CD4-positive, alpha-beta T cell treated with Interleukin-6 at 100 ng/mL for 8 hours (primary cell): ENCODE data around the gene CDH6.

Source experiments
- DNase-seq: peaks from one replicate; pipeline ENCODE4 v3.0.0-alpha.2; 2020; ENCODE audit warnings: mixed read lengths, low spot score

CDH6 gene

GRCh38 chr5:31193591-31194467 is at the start of gene CDH6:
CDH6 (plus strand) TSS chr5:31193686; CDS start chr5:31267474, 73,788 bp downstream.
- no peak for DNase-seq

- no peak for DNase-seq
These were observed 49.1 kb upstream of the CDH6 start for GRCh38 chr5:31144364-31144763.

- DNase-seq: no peak
These were observed 44.5 kb upstream of the CDH6 start for GRCh38 chr5:31148959-31149475.

GRCh38 chr5:31153521-31153920 is 40.0 kb upstream of the CDH6 start:
- DNase-seq: no peak

DNA sequence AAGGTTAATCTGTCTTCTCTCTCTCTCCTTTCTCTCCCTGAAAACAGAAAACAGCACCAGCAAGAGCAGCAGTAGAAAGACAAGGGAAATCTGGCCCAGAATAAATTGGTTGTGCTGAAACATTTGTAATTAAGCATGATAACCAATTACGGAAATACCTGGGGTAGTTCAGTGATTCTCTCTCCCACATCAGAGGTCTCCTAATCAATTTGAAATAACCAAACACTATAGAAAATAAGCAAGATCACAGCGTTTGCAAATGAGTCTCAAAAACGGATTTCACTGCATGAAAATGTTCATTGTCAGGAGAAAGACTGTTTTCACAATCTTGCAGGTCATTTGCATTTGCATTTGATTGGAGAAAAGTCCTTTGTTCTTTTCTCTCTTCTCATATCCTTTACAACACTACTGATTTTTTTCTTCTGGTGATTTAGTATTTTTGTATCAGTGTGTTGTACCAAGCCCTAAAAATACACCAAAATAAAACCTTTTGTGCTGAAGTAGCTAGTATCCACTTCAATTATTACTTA is 36.8 kb upstream of the CDH6 start:
- DNase-seq: no peak

GRCh38 chr5:31157720-31158119 is 35.8 kb upstream of the CDH6 start:
- DNase-seq: no peak

GRCh38 chr5:31158686-31159085 is 34.8 kb upstream of the CDH6 start:
- DNase-seq: no peak

DNA sequence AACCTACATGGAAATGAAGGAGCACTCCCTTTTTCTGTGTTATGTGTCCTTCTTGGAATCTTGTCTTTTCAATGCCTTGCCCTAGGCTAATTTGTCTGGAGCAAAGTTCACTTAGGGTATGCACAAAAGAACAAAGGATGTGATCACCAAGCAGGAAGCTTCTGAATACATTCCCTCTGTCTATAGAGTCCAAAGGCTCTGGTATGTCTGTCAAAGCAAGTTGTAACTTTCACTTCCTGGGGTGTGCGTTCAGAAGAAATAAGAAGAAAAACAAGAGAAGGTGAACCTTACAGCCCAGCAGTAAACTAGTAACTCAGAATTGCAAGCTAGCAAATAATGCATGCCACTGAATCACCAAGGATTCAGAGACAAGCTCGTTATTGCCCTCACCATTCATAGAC is 31.7 kb upstream of the CDH6 start:
- no peak for DNase-seq

DNA sequence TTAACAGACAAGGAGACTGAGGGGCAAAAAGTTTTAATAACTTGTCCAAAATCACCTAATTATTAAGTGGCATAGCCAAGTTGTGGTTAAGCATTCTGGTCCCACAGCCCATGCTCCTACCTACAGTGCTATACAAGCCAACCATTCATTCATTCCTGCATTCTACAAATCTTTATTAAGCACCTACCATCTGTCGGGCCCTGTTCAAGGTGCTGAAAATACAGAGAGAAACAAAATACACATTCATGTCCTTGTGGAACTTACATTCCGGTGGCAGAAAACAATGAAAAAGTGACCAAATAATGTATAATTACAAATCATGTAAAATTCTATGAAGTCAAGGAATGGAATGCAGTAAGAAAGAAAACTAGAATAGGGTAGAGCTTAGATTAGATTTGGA is 27.8 kb upstream of the CDH6 start:
- DNase-seq: no peak

DNA sequence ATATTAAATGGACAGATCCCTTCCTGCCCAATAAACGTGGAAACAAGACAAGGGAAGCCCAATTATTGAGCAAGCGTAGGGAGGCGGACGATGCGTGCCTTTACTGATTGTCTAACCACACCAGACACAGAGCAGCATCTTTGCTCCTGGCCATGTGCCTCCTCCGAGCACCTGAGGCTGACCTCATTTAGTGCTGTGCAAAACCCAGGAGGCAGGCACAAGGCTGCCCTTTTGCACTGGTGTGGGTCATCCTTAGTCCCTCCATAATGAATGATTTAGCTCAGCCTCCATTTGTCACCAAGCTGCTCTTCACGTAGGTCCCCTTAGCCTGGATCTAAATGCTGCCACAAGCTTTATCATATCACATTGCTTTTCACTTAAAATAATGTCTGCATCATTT is 24.1 kb upstream of the CDH6 start:
- DNase-seq: no peak

DNA sequence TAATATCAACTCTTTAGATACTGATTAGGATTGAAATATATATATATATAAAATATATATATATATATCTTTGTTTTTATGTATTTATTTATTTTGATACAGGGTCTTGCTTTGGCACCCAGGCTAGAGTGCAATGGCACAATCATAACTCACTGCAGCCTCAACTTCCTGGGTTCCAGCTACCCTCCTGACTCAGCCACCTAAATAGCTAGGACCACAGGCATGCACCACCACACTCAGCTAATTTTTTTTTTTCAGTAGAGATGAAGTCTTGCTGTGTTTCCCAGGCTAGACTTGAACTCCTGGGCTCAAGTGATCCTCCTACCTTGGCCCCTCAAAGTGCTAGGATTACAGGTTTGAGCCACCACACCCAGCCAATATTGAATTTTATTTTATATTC is 20.6 kb upstream of the CDH6 start:
- no peak for DNase-seq

- DNase-seq: no peak
These were observed 19.9 kb upstream of the CDH6 start for GRCh38 chr5:31173614-31174013.

DNA sequence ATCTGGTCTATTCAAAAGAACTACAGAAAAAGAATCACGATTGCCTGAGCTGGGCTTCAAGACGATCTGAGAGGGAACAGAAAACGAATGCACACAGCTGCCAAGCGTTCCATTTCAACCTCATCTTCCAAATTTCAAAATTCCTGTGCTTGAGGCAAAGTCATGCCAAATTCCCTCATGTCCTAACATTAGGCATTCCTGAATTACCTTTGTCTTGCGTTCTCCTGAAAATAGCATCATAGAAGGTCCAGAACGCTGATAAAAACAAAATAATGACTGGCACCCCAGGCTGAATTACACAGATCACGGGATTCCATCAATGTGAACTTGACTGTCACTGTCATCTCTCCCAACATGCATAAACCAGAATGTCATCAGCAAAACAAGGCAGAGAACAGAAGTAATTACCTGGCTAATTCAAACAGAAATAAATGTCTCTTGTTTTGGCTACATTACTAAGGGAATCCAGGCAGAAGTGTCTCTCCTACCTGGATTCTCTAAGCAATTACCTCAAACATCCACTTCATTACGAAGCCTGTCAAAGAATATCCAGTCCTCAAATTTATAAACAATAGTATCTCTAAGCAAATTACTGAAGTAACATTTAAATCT is 12.0 kb upstream of the CDH6 start:
- no peak for DNase-seq

DNA sequence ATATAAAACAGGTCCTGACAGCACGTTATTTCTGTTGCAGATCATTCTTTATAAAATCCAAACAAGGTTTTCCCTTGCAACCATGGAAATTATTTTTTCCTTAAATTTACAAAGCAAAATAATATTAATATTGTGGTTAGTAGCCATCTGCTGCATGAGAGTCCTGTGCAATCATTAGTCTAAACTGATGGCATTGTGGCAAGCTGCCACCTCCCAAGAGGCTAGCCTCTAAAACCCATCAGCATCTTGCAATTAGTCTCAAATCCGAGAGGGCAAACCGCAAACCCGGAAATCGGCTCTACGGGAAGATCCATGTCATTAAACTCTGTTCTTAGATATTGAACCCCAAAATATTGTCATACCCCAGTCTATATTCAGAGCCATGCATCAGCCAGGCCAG is 11.3 kb upstream of the CDH6 start:
- DNase-seq: no peak

- no peak for DNase-seq
These were observed 7.5 kb upstream of the CDH6 start for GRCh38 chr5:31185951-31186350.

- no peak for DNase-seq
These were observed 6.7 kb upstream of the CDH6 start for GRCh38 chr5:31186672-31187267.

DNA sequence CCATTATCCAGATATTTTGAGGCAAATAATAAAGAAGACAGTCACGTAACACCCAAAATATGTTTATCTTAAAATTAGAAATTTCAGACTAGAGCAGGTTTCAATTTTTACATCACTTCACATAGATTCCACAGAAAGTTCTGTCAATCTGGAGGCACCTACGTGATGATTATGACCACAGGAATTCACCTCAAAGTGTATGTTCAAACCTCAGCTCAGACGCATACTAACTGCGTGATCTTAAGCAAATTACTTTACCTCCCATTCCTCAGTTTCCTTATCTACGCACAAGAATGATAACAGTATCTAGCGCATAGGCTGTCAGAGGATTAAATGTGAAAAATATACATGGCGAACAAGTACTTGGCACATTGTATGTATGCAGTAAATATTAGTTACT is 5.9 kb upstream of the CDH6 start:
- no peak for DNase-seq

- DNase-seq: no peak
These were observed 1.0 kb upstream of the CDH6 start for GRCh38 chr5:31192442-31192841.

GRCh38 chr5:31193116-31193515 is 370 bp upstream of the CDH6 start:
- no peak for DNase-seq

DNA sequence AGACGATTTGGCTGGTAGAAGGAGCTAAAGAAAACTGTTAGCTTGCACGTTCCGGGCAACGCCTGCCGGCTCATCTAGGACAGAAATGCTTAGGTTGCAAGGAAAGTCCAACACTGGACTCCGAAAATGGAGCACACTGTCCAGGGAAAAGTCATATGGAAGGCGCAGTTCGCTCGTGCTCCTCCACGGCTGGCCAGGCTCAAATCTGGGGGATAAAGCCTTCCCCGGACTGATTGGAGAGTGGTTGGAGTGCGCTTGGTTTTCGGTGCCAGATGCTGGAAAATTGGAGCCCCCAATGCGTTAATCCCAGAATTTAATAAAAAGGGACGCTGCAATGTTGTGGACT is 955 bp downstream of the CDH6 start:
- no peak for DNase-seq

DNA sequence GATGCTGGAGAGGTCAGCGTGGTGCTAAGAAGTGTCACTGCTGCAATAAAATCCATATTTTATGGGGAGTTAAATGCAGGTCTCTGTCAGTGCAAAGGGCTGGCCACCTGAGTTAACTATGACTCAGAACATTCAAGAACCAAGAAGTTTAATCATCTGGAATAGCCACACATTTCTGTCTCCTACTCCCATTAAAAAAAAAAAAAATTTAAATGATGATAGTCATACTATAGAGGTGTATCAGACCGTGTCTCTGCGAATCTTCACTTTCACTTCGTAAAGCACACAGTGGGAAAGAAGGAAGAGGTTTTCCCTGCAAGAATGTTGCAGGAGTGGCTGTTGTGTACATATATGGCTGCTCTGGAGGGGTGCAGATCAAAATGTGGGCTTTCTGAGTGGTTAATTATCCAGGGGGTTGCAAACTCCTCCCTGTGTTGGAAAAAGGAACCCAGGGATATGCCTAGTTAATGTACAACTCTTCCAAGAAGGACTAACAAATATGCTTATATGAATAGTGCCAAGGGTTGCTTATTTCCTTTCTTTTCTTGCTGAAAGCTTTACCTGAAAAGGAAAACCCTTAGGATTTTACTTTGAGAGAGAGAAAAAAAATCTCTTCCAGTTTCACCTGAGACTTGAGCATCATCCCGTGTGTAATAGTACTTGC is 1.5 kb downstream of the CDH6 start:
- DNase-seq: no peak

DNA sequence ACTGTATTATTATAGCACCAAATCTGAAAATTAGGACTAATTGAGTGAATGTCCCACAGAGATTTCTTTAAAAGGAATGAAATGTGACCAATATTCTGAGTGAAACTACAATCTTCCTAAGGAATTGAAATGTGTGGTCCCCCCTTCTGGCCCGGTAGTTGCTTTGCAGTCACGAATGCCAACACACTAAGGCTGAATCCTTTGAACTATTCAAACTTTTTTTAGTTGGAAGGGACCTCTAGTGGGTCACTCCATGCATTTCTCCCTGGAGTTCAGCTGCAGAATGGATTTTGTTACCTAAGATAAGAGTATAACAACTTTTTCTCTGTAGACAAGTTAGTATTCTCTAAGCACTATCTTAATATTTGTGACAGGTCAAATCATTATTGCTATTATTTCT is 2.8 kb downstream of the CDH6 start:
- DNase-seq: no peak
